Thoracic aorta (tissue), 2 donors: Measurements from ENCODE around the gene STT3A. TPM values are rescaled to one million over a fixed set of nuclear protein-coding genes. Genes with fewer than 3 reads are reported as not detected.

Experiments
- ATAC-seq: fragments of 150-250 bp; one replicate; pipeline ENCODE4 v1.8.0; 2017; ENCODE audit warnings: low read depth; ENCODE audit not compliant: insufficient number of reproducible peaks, low FRiP score
- DNase-seq: peaks from one replicate; pipeline ENCODE4 v3.0.0-alpha.2; 2020; ENCODE audit warnings: low spot score
- H3K27ac ChIP-seq, 2 donors: fragments of 200-600 bp; sonication (generic); 1 replicate in 1 of 2; 2 replicates in 1 of 2; pipeline ENCODE4 v1.5.1; 2016; ENCODE audit warnings: mild to moderate bottlenecking in 2 of 2, moderate library complexity in 2 of 2
- H3K27me3 ChIP-seq: fragments of 200-600 bp; sonication (generic); replicated peaks from 2 replicates; pipeline ENCODE4 v1.6.0; 2016; ENCODE audit warnings: mild to moderate bottlenecking; ENCODE audit not compliant: insufficient read depth
- H3K36me3 ChIP-seq: fragments of 200-600 bp; sonication (generic); one replicate; pipeline ENCODE4 v1.5.1; 2016
- H3K4me1 ChIP-seq, 2 donors: fragments of 200-600 bp; sonication (generic); 1 replicate in 1 of 2; 2 replicates in 1 of 2; pipeline versions ENCODE4 v1.5.1 to v1.6.0; 2016; ENCODE audit warnings: low read depth in 2 of 2, mild to moderate bottlenecking in 1 of 2; ENCODE audit not compliant: control insufficient read depth in 1 of 2
- H3K4me3 ChIP-seq: fragments of 200-600 bp; sonication (generic); 2 replicates; pipeline ENCODE4 v1.5.1; 2016; ENCODE audit warnings: mild to moderate bottlenecking
- H3K9me3 ChIP-seq: fragments of 200-600 bp; sonication (generic); 2 replicates; pipeline ENCODE4 v1.5.1; 2016
- CTCF ChIP-seq: fragments of 200-600 bp; sonication (generic); IDR thresholded peaks from one replicate; pipeline ENCODE4 v1.5.1; 2019; ENCODE audit warnings: antibody characterized with exemption
- total RNA-seq, 2 donors: library from RNA; depleted of rRNA; stranded (reverse); fragments of >200 nt; gene quantifications; one replicate each; pipeline versions ENCODE4 v1.1.0 to v1.2.3, GENCODE V29; 2016

STT3A gene
- total RNA-seq, 2 donors from 2014 or later = 85.0 to 122 TPM

DNA sequence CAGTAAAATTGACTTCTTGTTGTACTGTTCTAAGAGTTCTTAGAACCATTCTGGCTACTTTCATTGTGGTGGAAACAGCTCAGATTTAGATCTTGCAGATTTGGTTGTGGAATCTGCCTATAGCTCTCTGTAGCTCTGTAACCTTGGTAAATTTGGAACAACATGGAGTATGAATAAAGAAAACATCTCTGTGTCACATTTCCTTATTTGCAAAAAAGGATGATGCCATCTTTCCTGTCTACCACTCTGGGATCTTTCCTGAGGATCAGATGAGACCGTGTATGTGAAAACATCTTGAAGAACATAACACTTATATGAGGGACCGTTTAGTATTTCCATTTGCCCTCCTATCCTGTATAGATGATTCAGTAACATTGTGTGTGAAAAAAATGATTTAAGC lies 78.9 kb downstream of the STT3A start:
- no peak for TF ChIP-seq CTCF
- no peaks in the 10 kb centered on the region for H3K9me3 ChIP-seq
- no peak overlapping the region for H3K27ac ChIP-seq
- DNase-seq (no peak), ATAC-seq (no peak)
- H3K4me1 ChIP-seq = no peaks in the 10 kb centered on the region
- H3K4me3 ChIP-seq = no peak overlapping the region
- H3K27me3 ChIP-seq = no peaks in the 10 kb centered on the region
- H3K36me3 ChIP-seq = no peaks in the 10 kb centered on the region

Other genes with a start within 250 kb of the STT3A start
- 10 to 100 TPM; 83.0 to 96.5 TPM for gene FEZ1, start 96.6 kb upstream of the STT3A start, total RNA-seq
- gene EI24, start 23.4 kb upstream of the STT3A start, total RNA-seq = 10 to 100 TPM; 68.4 to 70.0 TPM
- 1 to 10 TPM in 1 of 2 donors, under 1 TPM in 1; 0.41 to 3.5 TPM for gene CHEK1, start 32.3 kb downstream of the STT3A start, total RNA-seq
- gene ACRV1, start 88.0 kb downstream of the STT3A start, total RNA-seq = not detected
- not detected for gene PATE1, start 153.4 kb downstream of the STT3A start, total RNA-seq
- under 1 TPM in 1 of 2 donors, not detected in 1; 0.35 TPM for gene PATE2, start 186.0 kb downstream of the STT3A start, total RNA-seq
- not detected for gene PATE3, start 195.3 kb downstream of the STT3A start, total RNA-seq
- not detected for gene PATE4, start 240.5 kb downstream of the STT3A start, total RNA-seq